HG03571 (cell line): ENCODE results near the gene ABCA2.
"Not testable (repeated sequence)": the region's sequence is repeated elsewhere in the genome, so short reads cannot be mapped to it uniquely, and the experiment has no call there.

ENCODE experiments used
- ATAC-seq: cut with Tn5 transposase; IDR thresholded peaks from one replicate; pipeline ENCODE4 v1.9.1; 2021; ENCODE audit not compliant: unreplicated experiment

The ABCA2 gene

DNA sequence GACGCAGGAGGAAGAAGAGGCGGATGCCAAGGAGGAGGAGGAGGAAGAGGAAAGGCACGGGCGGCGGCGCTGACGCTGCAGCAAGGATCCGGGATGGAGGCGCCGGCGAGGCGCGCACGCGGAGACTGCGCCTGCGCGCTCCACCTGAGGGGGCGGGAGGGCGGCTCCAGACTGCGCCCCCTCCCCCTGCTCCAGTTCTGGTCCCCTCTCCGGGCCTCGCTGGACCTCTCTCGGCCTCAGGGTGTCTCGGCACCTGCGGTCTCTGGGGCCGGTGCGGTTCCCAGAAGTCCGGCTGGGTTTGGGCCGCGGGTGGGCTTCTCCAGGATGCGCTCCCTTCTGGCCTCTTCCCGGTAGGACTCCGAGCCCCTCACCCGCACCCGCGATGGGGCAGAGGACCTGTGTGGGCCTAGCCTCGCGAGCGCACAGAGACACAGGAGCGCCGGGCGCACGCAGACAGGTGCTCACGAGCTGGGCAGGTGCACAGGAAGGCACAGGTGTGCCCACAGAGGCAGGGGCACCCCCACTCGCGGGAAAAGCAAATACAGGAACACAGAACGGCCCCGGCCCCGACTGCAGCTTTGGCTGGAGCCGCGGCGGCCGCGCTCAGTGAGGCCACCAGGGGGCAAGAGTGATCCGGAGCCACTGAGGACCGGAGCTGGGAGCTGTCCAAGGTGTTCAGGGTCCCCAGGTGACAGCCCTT lies 18.2 kb upstream of the ABCA2 start, which contains the start of gene NPDC1:
NPDC1 (minus strand) TSS at position 90 of the 700 bp plus-strand sequence. CDS start 188 bp downstream, outside the sequence.
- ATAC-seq, result no peak

DNA sequence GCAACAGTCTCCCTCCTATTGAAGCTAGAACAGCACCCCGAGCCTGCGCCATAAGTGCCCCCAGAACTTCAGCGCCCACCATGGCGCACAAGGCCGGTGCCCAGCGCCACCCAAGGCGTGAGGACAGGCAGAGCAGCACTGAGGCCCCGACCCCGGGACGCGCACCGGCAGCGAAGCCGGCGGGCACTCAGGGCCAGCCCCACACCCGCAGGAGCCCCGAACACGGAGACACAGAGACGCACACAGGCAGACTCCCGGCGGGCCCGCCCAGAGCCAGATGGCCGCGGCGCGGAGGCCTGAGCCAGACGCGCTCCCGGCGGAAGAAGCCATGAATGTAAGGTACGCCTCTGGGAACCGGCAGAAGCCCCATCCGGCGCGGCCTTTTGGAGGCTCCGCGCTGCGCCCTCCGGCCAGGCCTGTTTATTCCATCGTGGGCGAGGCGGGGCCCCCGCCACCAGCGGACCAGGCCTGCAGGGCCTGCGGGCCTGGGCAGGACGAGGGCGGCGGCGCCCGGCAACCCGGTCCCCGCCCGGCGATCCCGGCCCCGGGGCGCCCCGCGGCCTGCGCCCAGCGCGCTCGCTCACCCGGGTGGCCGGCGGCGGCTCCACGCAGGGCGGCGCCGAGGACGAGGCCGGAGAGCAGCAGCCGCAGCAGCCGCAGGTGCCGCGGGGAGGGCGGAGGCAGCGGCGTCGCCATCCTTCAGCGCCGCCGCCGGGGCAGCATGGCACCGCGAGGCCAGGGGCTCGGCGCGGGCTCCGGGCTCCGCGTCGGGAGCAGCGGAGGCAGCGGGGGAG lies 17.5 kb upstream of the ABCA2 start:
- ATAC-seq, result no peak

DNA sequence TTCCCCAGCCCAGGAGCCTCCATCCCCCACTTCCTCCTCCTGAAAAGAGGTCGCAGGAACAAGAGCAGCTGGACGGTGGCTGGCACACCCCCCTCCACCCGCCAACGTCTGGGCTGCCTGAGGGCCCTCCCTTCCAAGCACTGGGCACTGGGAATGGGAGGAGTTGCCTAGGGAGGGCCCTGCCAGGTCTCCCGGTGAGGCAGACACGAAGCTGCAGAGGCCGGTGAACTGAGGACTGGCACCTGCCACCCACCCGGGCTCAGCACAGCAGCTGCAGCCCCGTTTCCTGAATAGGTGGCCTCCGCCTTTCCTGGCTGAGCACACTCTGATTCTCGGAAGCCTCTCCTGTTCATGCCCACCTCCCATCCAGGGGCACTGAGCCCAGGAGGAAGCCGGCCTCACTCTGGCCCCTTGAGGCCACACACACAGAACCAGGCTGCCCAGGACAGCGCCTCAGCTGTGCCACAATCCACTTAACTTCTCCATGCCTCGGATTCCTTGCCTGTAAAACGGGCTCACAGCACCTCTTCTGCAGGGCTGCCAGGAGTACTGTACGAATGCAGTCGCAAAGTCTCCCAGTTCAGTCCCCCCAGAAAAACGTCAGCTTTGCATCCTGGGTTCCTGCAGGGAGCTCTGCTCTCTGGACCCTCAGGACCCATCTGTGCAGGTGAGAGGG lies 16.6 kb upstream of the ABCA2 start:
- ATAC-seq, result no peak

DNA sequence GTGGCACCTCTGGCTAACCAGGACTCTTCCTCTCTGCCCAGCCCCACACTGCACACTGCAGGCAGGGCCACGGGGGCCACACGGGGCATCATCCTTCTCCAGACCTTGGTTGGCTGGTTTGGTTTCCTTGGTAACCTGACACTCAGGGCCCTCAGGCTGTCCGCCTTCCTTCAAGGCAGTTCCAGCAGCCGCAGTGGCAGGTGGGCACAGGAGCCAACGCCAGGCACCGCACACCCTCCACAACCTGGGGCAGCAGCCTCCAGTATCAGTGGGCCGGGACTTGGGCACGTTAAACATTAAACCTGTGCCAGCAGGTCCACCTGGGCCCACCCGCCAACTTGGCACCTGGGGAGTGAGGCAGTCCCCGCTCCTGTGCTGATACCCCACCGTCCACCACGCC lies 16.0 kb upstream of the ABCA2 start:
- no peak for ATAC-seq

DNA sequence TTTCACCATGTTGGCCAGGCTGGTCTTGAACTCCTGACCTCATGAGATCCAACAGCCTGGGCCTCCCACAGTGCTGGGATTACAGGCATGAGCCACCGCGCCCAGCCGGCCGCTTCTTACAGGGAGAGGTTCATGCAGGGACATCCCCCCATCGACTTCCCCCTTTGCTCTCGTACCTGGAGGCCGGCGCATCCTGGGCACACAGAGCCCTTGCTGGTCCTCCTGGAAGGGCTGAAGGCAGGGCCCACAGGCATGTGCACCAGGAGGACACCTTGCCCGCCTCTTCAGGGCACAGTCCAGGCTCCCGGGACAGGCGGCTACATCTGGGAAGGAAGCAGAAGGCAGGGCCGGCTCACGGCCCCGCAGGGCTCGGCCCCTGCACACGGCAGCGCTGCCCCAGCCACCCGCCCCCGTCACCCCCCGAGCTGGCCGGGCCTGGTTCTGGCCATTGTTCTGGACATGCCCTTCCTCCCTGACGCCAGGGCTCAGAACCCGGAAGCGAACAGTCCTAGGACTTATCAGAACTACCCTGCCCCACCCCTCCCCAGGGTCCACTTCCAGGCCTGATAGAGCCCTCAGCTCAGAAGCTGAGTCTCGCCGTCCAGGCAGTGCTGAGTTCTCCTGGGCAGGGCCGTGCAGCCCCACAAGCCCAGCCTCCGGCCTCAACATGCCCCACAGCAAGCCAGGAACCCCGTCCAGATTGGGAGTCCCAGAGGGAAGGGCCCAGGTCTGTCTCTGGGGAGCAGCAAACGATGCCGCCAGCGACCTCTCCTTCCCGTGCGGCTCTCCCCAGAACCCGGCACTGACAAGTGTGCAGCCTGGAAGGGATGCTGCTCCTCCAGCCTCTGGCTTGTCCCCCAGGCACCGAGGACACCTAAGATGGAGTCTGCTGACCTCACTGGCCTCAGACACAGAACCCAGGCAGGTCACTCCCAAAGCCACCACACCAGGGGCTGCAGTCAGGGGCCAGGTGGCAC lies 15.0 kb upstream of the ABCA2 start:
- no peak for ATAC-seq

DNA sequence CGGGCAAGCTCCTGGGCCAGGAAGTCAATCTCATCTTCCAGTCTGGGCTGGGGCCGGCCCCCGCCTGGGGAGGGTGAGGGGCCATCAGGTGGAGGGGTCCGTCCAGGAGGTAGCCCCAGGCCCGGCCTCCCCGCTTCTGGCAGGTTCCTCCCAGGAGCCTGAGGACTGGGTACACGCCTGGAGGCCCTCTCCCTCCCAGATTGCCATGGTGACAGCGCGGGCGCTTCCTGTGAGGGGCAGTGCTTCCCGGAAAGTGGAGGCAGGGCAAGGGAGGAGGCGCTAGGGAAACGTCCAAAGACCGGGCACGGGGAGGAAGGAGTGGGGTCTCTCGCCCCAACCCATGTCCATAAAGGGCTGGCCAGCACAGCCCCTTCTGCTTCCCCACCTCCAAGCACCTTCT lies 13.1 kb upstream of the ABCA2 start:
- ATAC-seq, result no peak

DNA sequence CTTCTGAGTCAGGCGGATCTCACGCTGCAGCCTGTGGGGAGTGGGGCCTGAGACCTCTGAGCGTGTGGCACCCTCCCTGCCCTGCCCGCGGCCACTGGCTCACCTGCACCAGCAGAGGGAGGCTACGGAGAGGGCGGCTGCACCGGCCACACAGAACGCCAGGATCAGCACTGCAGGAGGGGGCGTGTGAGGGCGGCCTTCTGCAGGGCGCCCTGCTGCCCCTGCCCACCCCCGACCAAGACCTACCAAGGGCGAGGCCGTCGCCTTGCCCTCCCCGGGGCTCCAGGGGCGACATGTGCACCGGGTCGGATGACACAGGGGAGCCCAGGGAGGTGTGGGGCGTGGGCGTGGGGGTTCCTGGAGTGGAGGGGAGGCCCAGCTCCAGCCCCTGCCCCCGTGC lies 12.5 kb upstream of the ABCA2 start:
- no peak for ATAC-seq

DNA sequence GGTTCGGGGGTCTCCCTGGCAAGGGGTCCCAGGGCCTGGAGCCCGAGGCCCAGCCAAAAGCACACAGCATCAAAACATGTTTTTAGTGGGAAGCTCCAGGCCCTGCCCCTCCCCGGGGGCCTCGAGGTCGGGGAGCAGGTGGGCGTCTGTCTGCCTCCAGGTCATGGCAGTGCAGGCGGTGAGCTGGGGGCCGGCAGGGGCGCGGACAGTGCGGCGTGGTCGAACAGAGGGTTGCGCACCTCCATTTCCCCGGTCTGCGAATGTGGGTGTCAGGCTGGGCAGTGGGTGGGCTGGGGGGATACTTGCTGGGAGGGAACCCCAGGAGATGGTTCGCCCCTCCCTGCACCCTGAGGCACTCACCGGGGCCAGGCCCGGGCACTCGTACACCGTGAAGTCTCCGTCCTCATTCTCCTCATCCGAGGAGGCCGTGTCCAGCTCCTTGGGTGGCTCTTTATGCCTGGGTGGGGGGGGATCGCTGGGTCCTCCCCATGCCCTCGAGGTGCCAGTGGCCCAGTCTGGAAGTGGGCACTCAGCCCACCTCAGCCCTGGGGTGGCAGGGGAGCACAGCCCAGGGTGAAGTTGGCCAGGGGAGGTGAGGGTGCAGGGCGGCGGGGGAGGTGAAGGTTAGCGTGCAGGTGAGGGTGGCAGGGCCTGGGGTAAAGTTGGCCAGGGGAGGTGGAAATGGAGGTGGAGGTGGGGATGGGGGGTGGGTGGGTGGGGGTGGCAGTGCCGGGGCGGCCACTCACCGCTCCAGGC lies 11.8 kb upstream of the ABCA2 start:
- ATAC-seq, result no peak

DNA sequence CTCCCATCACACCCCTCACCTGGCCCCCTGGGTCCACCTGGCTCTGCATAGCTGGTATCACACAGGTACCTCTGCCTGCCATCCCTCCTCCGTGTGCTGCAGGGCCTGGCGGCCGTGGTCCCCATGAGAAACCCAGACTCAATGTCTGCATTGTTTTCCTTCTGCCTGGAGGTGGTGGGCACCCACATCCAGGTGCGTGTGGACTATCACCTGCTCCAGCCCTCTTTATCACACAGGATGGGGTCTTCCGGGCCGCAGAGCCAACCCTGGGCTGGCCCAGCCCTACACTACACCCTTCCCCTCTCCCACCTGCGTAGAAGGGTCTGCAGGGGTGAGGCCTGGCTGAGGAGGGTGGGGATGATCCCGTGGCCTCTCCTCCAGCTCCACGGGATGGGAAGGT lies 10.9 kb upstream of the ABCA2 start:
- no peak for ATAC-seq

DNA sequence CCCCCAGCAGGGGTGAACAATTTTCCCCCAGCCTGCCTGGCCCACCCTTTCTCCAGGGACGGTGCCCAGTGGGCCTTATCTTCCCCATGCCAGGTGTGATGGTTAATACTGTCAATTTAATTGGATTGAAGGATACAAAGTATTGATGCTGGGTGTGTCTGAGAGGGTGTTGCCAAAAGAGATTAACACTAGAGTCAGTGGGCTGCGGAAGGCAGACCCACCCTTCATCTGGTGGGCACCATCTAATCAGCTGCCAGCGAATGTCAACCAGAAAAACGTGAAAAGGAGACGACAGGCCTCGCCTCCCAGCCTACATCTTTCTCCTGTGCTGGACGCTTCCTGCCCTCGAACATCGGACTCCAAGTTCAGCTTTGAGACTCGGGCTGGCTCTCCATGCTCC lies 9.4 kb upstream of the ABCA2 start:
- no peak for ATAC-seq

DNA sequence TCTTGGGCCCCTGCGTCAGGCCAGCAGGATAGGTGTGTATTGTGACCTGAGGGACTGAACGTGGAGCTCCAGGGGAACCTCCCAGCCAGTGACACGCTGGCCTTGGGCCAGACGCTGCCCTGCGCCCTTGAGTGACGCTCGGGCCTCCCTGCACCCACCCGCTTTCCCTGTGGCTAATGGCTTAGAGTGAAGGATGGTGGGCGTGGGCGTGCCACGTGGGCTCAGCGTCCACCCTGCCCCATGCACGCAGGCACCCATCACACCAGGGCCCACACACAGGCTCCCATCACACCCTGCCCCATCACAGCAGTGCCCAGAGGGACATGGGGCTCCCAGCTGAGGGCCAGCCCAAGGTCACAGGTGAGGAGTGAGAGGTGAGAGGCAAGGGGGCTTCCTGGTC lies 9.0 kb upstream of the ABCA2 start:
- no peak for ATAC-seq

DNA sequence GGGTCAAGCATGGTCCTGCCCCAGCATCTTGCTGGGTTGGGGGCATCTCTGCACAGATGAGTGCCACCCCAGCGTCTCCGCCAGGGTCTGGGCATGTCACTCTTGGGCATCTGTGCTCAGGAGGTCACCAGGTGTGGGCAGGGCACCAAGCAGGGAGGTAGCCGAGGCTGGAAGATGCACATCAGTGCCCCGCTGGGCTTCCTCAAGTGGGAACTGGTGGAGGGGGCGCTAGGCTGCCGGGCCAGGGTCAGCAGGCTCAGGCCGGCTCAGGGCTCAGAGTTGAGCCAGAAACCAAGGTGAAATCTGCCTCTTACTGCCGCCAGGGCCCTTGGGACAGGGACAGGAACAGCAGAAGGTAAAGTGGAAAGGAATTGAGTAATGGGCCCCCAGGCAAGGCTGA lies 7.9 kb upstream of the ABCA2 start:
- ATAC-seq, result no peak

DNA sequence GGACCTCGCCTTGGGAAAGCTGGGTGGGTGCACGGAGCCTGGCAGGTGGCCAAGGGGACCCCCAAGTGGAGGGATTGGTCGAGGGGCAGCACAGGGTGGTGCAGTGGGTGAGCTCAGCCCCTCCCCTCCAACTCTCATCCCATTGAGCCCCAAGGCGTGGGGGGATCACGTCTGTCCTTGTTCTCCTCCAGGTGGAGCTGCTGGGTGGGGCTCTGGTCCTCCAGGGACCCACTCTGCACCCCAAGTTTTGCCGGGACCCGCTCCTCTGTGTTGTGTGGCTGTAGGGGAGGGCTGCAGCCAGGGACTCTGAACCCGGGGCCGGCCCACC lies 7.4 kb upstream of the ABCA2 start:
- ATAC-seq, result no peak

DNA sequence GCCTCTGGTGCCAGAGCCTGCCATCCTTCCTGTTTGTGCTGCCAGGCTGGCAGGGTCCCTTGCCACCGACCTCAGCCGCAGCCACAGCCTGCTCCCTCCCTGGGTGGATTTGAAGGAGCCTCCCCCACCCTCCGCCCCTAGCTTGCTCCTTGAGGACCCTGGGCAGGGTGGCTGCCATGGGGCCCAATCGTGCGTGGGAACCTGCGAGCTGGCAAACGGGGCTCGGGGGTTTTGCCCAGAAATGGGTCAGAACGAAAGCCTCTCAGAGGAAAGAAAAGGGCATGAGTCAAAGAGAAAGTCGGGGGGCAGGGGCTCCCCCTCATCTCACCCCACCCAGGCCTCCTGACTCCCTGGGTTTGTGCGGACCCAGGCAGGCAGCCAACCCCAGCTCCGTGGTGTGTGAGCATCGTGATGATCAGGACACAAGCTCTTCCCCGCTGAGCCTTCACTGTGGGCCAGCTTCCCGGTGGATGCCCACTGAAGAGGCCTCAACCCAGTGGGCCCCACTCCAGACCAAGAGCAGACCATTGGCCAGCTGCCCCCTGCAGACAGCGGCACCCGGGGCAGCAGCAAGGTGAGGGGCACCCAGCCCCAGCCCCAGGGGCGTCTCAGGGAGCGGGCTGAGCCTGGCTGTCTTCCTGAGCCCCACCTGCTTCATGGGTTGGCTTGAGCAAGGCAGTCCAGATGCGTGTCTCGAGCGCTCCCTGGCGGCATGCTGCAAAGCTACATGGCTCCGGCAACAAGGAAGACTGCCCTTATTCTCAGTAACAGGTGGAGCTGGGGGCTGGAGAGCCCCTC lies 6.9 kb upstream of the ABCA2 start:
- peak; percentile 47 for ATAC-seq

DNA sequence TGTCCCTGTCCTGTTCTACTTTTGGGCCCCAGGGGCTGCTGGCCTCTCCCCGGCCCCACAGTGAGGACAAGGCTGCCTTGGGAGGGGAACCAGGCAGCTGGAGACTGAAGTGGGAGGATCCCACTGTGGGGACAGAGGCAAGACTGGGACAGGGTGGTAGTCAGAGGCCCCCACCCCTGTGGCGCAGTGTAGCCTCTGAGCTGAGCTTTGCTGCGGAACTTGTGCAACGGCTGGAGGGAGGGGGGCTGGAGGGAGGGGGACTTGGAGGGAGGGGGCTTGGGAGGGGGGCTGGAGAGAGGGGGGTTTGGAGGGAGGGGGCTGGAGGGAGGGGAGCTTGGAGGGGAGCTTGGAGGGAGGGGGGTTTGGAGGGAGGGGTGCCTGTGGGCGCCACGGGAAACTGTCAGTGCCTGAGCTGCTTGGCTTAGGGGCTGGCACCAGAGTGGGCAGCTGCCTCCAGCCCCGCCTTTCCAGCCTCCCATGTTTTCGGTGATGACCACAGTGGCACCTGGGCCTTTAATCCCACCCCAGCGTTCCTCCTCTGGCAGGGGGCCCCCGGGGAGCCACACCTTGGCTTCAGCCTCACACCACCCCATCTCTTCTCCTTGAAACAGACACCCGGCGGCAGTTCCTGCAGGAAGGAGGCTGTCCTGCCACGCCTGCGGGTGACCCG lies 6.1 kb upstream of the ABCA2 start:
- ATAC-seq, result no peak

DNA sequence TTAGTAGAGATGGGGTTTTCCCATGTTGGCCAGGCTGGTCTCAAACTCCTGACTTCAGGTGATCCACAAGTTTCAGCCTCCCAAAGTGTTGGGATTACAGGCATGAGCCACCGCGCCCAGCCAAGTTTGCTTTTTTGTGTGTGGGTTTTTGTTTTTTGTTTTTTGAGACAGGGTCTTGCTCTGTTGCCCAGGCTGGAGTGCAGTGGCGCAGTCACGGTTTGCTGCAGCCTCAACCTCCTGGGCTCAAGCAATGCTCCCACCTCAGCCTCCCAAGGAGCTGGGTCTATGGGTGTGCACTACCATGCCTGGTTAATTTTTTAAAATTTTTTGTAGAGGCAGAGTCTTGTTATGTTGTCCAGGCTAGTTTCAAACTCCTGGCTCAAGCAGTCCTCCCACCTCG lies 5.4 kb upstream of the ABCA2 start:
- ATAC-seq, result not testable (repeated sequence)

DNA sequence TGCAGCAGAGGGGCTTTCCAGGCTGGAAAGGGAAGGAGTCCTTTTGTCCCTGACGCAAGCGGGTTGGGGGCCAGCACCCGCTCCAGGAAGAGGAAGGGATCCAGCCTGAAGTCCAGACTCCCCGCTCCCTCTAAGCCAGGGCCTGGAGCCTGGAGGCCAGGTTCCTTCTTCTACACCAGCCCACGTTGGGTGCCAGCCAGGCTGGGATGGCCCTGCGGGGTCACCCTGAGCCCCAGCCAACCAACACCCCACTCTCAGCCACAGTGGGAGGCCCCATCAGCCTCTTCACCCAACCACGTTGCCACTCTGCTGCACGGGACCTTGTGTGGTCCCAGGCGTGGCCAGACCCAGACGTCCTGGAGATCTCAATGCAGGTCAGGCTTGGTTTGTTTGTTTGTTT lies 4.8 kb upstream of the ABCA2 start:
- ATAC-seq, result no peak

DNA sequence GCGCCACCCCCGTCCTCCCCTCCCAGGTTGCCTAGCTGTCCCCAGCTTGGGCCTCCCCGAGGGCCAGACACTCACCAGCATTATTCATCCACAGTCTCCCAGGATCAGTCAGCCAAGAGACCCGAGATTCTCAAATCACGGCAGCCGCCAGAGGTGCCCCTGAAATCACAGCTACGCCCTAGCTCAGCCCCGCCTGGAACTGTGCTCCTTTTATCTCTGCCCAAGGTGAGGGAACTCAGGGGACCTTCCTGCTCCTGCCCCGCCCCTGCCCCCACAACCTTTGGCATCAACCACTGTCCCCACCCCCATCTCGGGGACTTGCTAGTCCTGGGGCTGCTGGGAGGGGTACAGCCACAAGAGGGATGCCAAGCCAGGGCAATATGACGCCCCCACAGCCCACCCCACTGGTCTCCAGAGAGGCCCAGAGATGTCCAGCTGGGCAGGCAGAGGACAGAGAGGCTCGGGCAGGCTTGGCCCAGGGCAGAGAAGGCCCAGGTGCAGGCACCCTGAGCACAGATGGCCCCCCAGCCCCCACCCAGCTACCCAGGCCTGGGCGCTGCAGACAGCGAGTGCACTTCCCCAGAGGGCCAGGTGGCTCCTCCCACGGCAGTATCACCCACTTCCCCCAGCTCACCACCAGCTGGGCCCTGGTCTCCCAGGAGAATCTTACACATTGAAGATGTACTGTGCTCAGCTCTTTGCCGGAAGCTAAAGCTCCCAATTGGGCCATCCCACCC lies 4.0 kb upstream of the ABCA2 start, which contains the start of gene FUT7:
FUT7 (minus strand) TSS at position 185 of the 737 bp plus-strand sequence; CDS start at position 88, 97 bp downstream.
- ATAC-seq, result no peak
